GM18505 (cell line): Measurements from ENCODE around the gene RBL2.
"Not testable (repeated sequence)": the region's sequence is repeated elsewhere in the genome, so short reads cannot be mapped to it uniquely, and the experiment has no call there.

Experiments used
- ATAC-seq: cut with Tn5 transposase; IDR thresholded peaks from one replicate; pipeline ENCODE4 v1.9.1; 2021; ENCODE audit not compliant: unreplicated experiment
- POLR2A ChIP-seq: IDR thresholded peaks from 4 replicates; pipeline ENCODE4 v1.6.1; 2011; ENCODE audit warnings: borderline replicate concordance; ENCODE audit not compliant: insufficient read depth, insufficient read length; ENCODE audit errors: extremely low read depth

Gene RBL2

DNA sequence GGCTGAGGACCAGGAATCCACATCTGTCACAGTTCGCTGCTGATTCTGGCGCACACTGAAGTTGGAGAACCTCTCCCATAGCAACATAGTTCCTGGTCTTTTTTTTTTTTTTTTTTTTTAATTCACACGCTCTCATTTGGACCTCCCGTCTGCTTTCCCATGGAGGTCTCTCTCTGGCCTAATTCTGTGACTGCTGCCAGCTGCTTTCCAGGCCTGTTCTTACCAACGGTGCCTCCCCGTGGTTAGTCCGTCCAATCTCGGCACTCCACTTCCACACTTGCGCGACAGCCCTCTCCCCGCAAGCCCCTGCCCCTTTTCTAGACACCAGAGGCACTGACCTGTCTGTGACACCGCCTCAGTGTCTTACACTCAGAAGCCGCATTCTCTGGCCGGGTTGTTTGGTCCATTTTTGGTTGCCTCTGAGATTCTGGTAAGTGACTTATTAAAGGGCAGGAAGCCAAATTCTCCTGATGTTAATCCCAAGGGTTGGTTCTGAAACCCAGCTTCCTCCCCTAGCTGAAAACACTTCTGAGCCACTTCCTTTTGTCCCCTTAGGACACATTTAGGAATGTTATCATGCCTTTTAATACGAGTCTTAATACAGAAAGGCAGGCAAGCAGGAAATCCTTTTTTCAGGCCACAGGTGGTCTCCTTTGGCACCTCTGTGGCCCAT lies 69.9 kb downstream of the RBL2 start:
- no peak for TF ChIP-seq POLR2A

DNA sequence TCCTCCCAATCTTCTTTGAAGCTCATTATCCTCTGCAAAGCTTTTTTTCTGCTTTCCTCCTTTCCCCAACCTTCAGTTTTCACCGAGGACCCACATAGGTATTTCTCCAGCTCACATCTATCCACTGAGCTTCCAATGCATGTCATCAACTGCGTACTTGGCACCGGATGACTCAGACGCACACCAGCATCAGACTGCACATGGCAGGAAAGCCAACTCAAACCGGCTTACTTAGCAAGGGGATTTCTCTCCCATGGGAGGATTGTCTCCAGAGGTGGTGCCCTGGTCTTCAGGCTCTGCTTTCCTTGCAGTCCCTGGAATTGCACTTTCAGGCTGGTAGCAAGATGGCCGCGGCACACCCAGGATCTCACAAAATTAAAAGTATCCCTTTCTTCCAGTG lies 70.4 kb downstream of the RBL2 start:
- ATAC-seq, result no peak
- TF ChIP-seq POLR2A, result no peak

More for the DNA sequence above, 69.9 kb downstream of the RBL2 start:
- ATAC-seq, result no peak

DNA sequence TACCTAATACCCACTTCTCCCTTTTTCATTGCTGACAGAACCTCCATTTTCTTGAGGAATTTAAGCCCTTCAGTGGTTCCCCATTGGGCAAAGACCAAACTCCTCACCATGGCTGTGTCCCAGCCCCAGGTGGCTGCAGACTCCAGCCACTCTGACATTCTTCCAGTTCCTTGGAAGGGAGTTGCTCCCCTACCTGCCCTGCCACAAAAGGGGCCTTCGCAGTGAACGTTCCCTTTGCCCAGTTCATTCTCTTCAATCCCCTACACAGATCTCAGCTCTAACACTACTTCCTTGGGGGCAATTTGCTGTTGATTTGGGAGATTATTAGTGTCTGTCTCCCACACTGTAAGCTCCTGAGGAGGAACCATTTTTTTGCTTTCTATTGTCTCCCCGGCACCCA lies 72.0 kb downstream of the RBL2 start:
- ATAC-seq, result no peak
- no peak for TF ChIP-seq POLR2A

DNA sequence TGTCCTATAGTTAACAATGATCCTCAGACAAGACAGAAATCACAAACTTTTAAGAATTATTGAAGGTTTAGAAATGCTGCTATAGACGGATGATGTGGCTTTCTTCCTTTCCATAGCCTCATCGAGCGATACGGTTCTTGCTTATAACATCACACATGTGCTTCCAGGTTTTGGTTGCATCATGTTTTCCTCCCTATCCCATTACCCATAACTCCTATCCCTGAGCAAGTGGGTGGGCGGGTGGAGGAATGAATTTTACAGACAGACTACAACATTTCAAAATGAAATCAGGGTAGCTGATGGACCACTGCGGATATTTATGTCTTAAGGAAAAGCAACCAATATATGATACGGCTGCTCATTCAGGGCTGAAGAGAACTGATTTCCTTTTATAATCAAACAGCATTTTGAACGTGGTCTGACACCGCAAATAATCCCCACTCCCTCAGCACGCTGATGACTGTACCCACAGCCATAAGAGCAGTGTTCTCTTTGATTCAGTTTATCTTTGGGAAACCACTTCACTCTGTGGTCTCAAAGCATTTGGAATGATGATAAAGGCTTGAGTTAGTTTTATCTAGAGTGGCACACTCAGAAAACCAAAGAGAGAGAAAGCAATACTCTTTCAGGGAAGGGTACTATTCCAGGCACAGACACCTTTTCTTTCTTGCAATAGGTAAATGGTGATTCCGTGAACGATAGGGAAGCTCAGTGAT lies 73.4 kb downstream of the RBL2 start:
- ATAC-seq, result no peak
- no peak for TF ChIP-seq POLR2A

DNA sequence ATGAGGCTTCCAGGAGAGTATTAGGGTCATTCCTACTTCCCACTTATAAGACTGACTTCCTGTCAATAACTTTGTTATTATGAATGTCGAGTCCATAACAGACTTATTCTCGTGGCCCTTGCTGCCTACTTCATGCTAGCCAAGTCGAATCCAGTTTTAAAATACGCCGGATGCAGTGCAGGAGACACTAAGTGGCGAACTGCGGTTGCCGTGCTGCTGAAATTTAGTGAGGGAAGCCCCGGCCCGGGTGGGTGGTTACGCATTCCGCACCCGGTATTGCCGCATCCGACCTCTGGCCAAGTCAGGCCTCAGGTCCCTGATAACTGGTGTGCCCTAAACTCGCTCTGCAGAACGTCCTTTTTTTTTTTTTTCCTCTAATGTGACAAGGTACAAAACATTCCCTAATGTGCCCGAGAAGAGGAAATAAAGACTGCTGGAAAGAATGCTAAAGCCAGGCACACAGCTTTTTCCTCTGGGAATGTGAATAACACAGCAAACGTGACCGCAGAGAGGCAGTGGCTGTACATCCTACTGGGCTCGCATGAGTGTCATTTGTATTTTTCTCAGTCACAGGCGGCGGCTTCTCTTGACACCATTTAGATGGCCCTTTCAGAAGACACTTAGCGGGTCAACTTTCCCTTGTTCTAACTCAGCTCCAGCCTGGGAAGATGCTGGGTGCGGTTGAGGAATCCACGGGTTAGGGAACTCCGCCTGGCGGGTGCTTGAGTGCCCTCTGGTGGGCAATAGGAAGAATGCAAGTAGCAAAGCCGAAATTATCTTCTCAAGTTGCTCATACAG lies 75.8 kb downstream of the RBL2 start:
- TF ChIP-seq POLR2A, result no peak
- ATAC-seq, result peak; percentile 56

DNA sequence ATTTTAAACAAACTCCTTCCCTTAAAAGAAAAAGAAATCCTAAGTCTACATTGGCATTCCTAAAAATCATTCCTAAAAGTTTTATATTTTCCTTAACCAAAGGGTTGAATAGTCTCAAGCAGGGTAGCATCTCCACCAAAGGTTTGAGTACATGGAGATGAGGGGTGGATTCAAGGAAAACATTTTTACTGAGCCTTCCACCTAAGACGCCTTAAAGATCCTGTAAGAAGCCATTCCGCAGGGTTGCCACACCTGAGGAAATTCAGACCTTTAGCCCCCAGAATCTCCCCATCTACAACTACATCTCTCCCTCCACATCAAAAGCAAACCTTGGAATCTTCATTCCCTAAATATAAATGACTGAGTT lies 76.4 kb downstream of the RBL2 start:
- ATAC-seq, result no peak
- no peak for TF ChIP-seq POLR2A

DNA sequence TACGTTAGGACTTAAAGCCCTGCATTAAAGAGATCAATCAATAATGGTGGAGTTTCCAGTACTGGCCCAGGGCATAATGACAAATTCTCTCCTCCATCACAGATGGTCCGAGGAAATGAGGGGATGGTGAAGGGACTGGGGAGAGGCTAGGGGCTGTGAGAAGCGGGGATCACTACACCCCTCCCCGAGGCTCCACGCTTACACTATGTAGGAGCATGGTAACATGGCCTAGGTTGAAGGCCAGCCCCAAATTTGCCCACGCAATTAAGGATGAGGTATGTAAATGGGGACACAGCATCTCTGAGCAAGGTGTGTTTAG lies 76.8 kb downstream of the RBL2 start:
- ATAC-seq, result no peak
- TF ChIP-seq POLR2A, result no peak

DNA sequence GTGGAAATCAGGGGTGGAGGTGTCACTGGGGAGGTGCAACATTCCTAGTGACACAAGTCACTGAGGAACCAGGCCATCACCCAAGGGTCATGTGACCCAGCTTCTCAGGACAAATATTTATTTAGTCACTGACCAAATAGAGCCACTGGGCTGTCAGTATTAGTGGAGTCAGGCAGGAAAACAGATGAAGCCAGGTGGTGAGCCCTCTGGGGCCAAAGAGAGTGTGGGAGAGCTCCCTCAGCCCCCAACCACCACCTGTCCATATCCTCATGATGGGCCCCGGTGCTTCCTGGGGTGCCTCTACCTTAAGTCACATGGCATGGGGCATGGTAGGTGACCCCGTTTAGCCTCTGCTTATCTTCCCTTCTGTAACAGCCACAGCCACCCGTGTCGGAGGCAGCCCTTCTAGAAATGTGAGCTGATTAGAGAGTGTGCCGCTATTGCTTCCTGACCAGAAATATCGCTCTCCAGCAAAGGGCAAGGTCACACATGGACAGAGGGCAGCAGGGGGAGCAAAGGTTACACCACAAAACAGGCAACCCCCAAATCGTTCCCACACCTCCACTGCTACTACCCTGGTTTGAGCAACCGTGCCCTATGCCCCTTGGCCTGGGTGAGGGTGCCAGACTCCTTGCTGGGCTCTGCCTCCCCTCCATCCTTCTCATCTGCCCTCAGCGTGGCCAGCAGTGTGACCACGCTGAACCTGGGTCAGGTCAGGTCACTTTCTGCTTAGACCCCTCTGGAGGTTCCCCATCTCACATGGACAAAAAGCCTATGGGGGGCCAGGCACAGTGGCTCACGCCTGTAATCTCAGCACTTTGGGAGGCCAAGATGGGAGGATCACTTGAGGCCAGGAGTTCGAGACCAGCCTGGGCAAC lies 77.4 kb downstream of the RBL2 start:
- no peak for TF ChIP-seq POLR2A
- ATAC-seq, result no peak

DNA sequence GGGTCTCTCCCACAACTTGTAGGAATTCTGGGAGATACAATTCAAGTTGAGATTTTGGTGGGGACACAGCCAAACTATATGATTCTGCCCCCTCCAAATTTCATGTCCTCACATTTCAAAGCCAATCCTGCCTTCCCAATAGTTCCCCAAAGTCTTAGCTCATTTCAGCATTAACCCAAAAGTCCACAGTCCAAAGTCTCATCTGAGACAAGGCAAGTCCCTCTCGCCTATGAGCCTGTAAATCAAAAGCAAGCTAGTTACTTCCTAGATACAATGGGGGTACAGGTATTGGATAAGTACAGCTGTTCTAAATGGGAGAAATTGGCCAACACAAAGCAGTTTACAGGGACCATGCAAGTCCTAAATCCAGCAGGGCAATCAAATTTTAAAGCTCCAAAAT lies 78.5 kb downstream of the RBL2 start:
- not testable (repeated sequence) for ATAC-seq

DNA sequence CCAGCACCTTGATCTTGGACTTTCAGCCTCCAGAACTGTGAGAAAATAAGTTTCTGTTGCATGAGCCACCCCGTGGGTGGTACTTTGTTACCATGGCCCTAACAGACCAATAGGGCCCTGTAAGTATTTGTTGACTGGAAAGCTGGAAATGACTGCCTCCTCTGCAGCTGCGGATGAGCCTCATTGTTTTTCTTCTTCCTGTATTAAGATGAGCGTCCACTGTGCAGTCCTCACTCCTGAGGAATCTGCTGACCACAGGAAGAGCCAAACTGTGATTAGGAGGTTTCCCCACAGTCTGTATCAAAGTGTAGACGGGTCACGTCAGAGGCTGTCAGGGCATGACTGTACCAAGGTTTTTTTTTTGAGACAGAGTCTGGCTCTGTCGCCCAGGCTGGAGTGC lies 81.0 kb downstream of the RBL2 start:
- no peak for ATAC-seq
- no peak for TF ChIP-seq POLR2A

DNA sequence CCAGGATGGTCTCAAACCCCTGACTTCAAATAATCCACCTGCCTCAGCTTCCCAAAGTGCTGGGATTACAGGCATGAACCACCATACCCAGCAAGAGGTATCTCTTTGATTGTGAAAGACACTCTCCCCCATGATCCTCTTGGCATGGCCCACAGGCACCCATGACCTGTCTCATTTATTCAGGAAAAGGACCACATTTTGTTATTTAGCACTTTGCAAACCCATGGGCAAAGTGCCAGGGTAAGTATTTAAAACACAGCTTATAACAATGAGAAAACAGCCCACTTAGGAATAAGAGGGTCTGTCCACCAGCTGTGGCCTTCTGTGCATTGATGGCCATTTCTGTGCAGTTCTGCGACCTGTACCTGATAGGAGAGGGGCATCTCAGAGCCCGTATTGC lies 81.5 kb downstream of the RBL2 start:
- TF ChIP-seq POLR2A, result no peak
- no peak for ATAC-seq

DNA sequence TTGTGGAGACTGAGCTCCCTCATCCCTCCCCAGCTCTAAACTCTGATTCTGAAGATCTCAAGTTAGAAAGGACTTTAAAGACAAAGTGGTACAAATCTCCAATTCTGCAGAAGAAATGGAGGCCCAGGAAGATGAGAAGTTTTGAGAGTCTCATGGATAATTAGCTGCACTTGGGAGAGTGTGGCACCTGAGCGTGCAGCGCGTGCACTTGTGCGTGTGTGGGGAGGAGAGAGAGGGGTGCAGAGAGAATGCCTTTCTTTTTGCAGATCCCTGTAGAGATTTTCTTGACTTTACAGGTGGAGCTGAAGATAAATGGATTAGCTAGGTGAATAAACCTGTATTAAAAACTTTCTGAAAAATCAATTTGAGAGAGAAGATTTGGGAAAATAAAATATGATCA lies 83.6 kb downstream of the RBL2 start:
- no peak for TF ChIP-seq POLR2A

More for the DNA sequence above, 83.6 kb downstream of the RBL2 start:
- ATAC-seq, result no peak
